Stimulated activated CD8-positive, alpha-beta memory T cell treated with anti-CD3 and anti-CD28 coated beads, Interleukin-15, amount 100 ng/mL, for 4 hours (primary cell): ENCODE results near the gene CAMKK2.
"Not testable (repeated sequence)": the region's sequence is repeated elsewhere in the genome, so short reads cannot be mapped to it uniquely, and the experiment has no call there.

Experiments
- DNase-seq, 2 donors: peaks; one replicate each; pipeline ENCODE4 v3.0.0-alpha.2; 2020; ENCODE audit warnings: low read depth in 2 of 2

CAMKK2 gene

GRCh38 chr12:121296618-121297434, at the start of gene CAMKK2:
Gene CAMKK2 (minus strand): TSS chr12:121296709. CDS start chr12:121274526, 22,183 bp downstream.
- peak; percentile 78 to 86 for DNase-seq

DNA sequence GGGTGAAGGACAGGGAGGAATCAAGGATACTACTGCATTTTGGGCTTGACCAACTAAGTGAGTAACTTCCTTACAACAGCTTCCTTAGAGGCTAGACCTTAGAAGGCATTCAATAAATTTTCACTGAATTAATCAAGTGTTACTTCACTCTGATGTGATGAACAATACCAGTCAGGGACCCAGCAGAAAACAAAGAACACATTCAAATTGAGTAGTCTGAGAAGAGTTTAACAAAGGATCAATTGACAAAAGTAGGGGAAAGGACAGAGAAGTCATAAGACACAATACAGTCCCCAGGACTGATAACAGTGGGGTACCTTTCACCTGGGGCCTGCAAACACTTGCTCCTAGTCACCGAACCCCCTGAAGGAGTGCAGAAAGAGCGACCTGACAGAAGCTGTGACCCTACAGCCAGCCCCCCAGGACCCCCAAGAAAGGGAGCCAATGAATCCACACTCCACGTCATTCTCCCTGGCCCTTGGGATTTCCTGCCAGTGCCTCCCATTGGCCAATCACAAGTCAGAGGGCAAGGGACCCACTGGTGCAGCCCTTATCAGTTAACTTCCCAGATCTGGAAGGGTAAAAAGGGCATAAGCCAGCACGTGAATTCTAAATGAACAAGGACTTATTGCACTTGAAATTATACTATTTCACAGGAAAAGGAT, 48.8 kb upstream of the CAMKK2 start:
- DNase-seq = no peak

GRCh38 chr12:121344506-121344905, 48.0 kb upstream of the CAMKK2 start:
- DNase-seq = no peak

DNA sequence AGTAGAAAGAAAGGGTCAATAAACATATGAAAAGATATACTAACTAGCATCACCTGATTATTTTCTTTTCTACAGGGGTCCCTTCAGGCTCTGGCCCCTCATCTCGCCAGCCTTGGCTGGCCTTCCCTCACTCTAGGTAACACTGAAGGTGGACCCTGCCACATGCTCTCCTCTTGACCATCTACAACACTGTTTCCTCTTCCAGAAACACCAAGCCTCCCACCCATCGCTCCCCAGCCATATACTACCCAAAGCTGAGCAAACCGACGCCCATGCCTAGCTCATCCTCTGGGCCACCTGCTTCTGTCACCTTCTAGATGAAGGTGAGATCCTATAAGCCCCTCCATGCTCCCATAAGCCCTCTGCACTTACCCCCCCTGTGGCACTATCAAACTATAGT, 40.9 kb upstream of the CAMKK2 start:
- no peak for DNase-seq

- no peak for DNase-seq
Measured at GRCh38 chr12:121334513-121335343, 38.2 kb upstream of the CAMKK2 start.

- no peak for DNase-seq
Measured at GRCh38 chr12:121333747-121334146, 37.2 kb upstream of the CAMKK2 start.

DNA sequence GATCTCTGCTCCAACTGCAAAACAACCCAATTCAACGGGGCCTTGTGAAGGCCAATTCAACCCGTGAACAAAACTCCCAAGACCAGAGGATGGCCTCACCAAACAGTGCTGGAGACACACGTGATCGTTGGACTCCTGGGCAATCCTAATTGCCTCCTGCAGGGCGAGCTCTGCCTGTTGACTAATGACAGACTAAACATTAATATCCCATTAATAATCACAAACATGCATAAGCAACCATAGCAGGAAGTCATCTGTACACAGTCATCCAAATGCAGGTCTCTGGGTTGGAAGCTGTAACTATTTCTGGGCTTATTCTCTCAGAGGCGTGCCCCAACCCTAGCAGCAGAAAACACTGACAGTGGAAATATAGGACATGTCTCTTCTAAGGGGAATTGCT, 34.7 kb upstream of the CAMKK2 start:
- no peak for DNase-seq

- no peak for DNase-seq
Measured at GRCh38 chr12:121330692-121331091, 34.2 kb upstream of the CAMKK2 start.

GRCh38 chr12:121330195-121330594, 33.7 kb upstream of the CAMKK2 start:
- DNase-seq = no peak

DNA sequence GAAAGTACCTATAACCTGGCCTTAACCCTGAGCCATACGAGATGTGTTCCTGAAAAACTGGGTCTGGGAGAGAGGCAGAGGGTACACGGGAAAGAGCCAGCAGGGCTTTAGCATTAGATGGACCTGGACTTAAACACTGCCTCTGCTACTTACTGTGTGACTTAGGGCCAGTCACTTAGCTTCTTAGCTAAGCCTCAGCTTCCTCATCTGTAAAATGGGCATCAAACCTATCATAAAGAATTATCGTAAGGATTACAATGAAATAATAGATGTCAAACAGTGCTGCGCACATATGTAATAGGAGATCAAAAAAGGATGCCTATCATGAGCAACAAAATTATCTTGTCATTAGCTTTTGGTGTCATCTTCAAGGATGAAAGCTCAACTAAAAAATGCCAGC, 32.1 kb upstream of the CAMKK2 start:
- DNase-seq = no peak

DNA sequence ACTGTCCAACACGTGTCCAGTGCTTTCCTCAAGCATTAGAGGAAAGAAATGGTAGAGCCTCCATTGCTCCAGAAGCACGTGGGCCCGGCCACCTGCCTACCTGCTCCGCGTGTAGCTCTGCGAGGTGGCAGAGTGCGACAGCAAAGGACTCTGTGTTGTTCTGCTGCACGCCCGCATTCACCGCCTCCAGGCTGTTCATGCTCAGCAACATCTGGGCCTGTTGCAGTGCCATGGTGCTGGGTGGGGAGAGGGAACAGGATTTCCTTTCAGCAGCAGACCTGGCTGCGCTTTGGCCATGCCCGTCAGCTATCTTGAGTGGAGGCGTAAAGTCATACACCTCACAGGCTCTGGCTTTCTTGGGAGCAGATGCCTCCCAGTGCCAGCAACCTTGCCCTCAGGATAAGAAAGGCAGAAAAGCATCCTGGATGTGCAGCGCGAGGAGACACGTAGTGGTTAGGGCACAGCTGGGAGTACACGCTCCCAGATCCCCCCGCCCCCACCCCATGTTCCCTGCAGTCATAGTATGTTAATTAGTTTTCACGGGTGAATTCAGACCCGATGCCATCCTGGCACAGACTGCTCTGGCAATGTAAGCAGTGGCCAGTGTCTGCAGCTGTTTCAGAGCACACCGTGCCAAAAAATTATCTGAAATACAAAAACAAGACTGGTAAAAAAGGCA, 30.6 kb upstream of the CAMKK2 start:
- DNase-seq = no peak

DNA sequence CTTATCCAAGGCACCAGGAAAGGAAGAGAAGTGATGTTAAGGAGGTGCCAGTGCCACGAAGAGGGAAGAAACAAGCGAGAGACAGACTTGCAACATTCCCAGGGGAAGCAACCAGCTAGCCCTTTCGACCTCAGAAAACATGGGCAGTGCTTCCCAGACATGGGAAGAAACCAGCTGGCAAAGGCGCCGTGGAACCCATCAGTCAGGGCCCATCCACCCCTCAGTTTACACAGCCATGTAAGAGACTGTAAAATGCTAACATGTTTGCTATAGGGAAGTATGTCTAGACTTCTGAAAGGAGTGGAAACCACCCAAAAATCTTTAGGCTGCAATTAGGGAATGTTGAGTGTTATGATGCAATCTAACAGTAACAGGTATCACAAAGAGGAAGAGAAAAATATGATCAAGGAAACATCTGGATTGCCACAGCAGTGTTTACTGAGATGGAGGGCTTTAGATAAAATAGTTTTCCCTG, 29.4 kb upstream of the CAMKK2 start:
- DNase-seq = no peak

DNA sequence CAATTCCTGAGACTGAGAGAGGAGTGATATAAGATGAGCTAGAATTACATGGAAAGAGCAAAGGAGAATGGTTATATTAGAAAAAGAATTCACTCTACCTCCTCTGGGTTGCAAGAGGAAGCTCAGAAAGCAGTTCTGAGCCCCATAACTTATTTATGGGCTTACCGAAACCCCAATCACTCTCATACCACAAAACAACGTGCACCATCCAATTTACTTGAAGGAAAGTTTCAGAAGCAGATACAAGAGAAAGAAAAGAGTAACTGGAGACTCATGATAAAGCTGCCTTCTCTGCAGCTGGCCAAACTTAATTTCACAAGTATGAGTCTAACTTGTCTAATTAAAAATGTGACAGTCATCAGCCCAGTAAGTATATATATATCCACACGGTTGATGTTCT, 27.4 kb upstream of the CAMKK2 start:
- DNase-seq = no peak

DNA sequence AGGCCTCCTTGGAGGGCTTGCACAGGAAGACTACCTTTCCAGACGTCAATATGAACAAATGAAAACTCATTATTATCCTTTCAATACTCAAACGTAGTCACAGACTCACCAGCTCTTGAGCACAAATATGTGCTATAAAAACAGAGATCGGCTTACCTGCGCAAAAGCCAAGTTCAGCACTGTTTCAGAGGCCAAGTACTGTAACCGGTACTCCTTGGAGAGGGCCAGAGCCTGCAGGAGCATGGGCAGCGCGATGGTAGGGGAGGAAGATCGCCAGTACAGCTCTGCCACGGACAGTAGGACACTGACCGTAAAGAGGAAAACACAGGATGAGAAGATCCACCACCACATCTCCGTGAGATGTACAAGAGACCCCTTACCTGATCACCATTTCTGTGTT, 21.6 kb upstream of the CAMKK2 start:
- no peak for DNase-seq

DNA sequence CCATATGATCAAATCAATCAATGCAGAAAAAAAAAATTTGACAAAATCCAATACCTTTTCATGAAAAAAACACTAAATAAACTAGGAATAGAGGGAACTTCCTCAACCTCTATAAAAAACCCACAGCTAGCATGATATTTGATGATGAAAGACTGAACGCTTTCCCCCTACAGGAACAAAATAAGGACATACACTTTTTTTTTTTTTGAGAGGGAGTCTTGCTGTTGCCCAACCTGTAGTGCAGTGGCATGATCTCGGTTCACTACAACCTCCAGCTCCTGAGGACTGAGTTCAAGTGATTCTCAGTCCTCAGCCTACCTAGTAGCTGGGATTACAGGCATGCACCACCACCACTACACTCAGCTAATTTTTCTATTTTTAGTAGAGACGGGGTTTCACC, 17.9 kb upstream of the CAMKK2 start:
- no peak for DNase-seq

GRCh38 chr12:121310231-121310630, 13.7 kb upstream of the CAMKK2 start:
- DNase-seq = not testable (repeated sequence)

GRCh38 chr12:121307397-121307796, 10.9 kb upstream of the CAMKK2 start:
- DNase-seq = not testable (repeated sequence)

GRCh38 chr12:121304306-121304705, 7.8 kb upstream of the CAMKK2 start:
- no peak for DNase-seq

DNA sequence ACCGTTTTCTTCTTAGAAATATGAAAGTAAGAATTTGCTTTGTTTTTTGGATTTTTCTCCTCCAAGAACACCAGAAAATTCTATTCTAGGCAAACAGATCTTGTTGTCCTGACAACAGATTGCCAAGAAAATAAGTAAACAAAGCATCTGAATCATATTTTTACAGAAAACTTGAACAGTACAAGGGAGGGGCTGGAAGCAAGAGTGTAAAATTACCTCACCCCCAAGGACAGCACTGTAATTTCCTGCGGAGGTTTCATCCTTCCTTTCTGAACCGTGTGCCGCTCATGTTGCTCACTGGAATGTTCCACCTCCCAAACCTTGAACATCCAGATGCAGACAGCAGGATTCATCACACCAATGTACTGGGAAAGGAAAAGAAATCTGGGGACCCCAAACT, 5.4 kb upstream of the CAMKK2 start:
- DNase-seq = no peak

DNA sequence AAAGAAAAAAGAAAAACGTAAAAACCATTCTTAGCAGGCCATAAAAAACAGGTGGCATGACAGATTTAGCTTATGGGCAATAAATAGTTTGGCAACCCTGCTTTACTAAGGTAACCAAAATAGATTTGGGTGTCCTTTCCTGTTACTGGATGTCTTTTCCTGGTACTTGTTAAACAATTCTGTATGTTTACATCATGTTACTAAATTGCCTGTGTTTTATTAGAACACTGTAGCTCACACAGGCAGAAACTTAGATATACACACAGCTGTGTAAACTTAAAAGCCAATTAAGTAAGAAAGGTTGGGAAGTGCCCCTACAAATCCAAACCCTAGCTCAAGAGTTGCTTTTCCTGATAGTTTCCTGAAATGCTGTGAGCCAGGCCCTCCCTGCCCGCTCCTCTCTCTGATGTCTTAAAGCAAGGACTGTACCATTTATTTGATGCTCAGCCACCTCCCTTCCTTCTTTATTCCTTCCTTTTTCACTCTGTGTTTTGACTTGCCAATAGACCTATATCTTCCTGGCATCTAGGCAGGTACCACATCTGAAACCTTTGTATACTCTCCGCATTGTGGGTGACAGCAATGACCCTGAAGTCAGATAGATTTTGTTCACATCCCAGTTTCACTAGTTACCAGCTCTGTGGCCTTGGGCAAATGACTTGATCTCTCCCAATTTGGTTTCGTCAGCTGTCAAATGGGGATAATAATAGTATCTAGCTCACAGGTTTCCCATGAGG, 3.7 kb upstream of the CAMKK2 start:
- DNase-seq = no peak

- no peak for DNase-seq
Measured at GRCh38 chr12:121299662-121300061, 3.2 kb upstream of the CAMKK2 start.
